HG03045 (cell line): ENCODE data around the gene NRL.

Experiments
- ATAC-seq: cut with Tn5 transposase; IDR thresholded peaks from one replicate; pipeline ENCODE4 v1.9.1; 2021; ENCODE audit warnings: mild to moderate bottlenecking, moderate library complexity; ENCODE audit not compliant: unreplicated experiment

Gene NRL

GRCh38 chr14:24100982-24101494, 13.7 kb downstream of the NRL start:
- ATAC-seq, result no peak

- no peak for ATAC-seq
These were observed 14.4 kb downstream of the NRL start for GRCh38 chr14:24100197-24100981.

- no peak for ATAC-seq
These were observed 15.6 kb downstream of the NRL start for GRCh38 chr14:24098927-24099813.

GRCh38 chr14:24098229-24098926, 16.4 kb downstream of the NRL start:
- ATAC-seq, result no peak

- no peak for ATAC-seq
These were observed 18.1 kb downstream of the NRL start for GRCh38 chr14:24096545-24097181.

GRCh38 chr14:24095271-24096068, 19.3 kb downstream of the NRL start:
- ATAC-seq, result peak; percentile 48

- no peak for ATAC-seq
These were observed 19.9 kb downstream of the NRL start for GRCh38 chr14:24094841-24095270.

- ATAC-seq, result peak; percentile 59
These were observed 20.6 kb downstream of the NRL start, which contains the start of gene PCK2 for GRCh38 chr14:24093901-24094840. Gene PCK2 (plus strand): TSS chr14:24094311. CDS start chr14:24094406, 95 bp downstream.

- ATAC-seq, result no peak
These were observed 21.4 kb downstream of the NRL start for GRCh38 chr14:24093207-24093900.

GRCh38 chr14:24092505-24093206, 22.1 kb downstream of the NRL start:
- ATAC-seq, result no peak

- no peak for ATAC-seq
These were observed 22.6 kb downstream of the NRL start for GRCh38 chr14:24092110-24092504.

- no peak for ATAC-seq
These were observed 24.9 kb downstream of the NRL start for GRCh38 chr14:24089890-24090289.

- ATAC-seq, result no peak
These were observed 26.7 kb downstream of the NRL start for GRCh38 chr14:24088095-24088494.

- ATAC-seq, result no peak
These were observed 27.7 kb downstream of the NRL start for GRCh38 chr14:24087004-24087403.

GRCh38 chr14:24086193-24086955, 28.4 kb downstream of the NRL start:
- no peak for ATAC-seq

GRCh38 chr14:24085215-24085614, 29.5 kb downstream of the NRL start:
- ATAC-seq, result no peak

- no peak for ATAC-seq
These were observed 30.3 kb downstream of the NRL start for GRCh38 chr14:24084440-24084839.
